NCI-H748 (cell line): ENCODE measurements around the gene MTHFD1L.
A peak's percentile ranks its signal among the peaks of the same experiment; 100 is the strongest.

Experiments used
- DNase-seq: peaks from one replicate; lab custom pipeline; 2025; ENCODE audit not compliant: unreplicated experiment; lab: John Stamatoyannopoulos, UW

Gene MTHFD1L

GRCh38 chr6:150865043-150865405 lies 478 bp upstream of the MTHFD1L start:
- DNase-seq, result no peak

GRCh38 chr6:150866147-150866990 lies 867 bp downstream of the MTHFD1L start:
- peak; percentile 90 for DNase-seq

GRCh38 chr6:150866991-150867501 lies 1.5 kb downstream of the MTHFD1L start:
- peak; percentile 28 for DNase-seq

- no peak for DNase-seq
These were observed 3.3 kb downstream of the MTHFD1L start for GRCh38 chr6:150868759-150869158.

GRCh38 chr6:150874179-150874578 lies 8.7 kb downstream of the MTHFD1L start:
- DNase-seq, result no peak

- no peak for DNase-seq
These were observed 10.3 kb downstream of the MTHFD1L start for GRCh38 chr6:150875841-150876240.

- DNase-seq, result no peak
These were observed 11.1 kb downstream of the MTHFD1L start for GRCh38 chr6:150876598-150876997.

- no peak for DNase-seq
These were observed 12.4 kb downstream of the MTHFD1L start for GRCh38 chr6:150877928-150878327.

GRCh38 chr6:150878347-150879213 lies 13.1 kb downstream of the MTHFD1L start:
- DNase-seq, result no peak

GRCh38 chr6:150880336-150880735 lies 14.8 kb downstream of the MTHFD1L start:
- peak; percentile 91 for DNase-seq

GRCh38 chr6:150881911-150882481 lies 16.5 kb downstream of the MTHFD1L start:
- peak; percentile 81 for DNase-seq

GRCh38 chr6:150883521-150883920 lies 18.0 kb downstream of the MTHFD1L start:
- DNase-seq, result no peak

- no peak for DNase-seq
These were observed 20.7 kb downstream of the MTHFD1L start for GRCh38 chr6:150886155-150886554.

GRCh38 chr6:150887978-150888563 lies 22.6 kb downstream of the MTHFD1L start:
- DNase-seq, result no peak

- DNase-seq, result no peak
These were observed 24.8 kb downstream of the MTHFD1L start for GRCh38 chr6:150890346-150890745.

GRCh38 chr6:150891888-150892485 lies 26.5 kb downstream of the MTHFD1L start:
- DNase-seq, result peak; percentile 78

- no peak for DNase-seq
These were observed 28.8 kb downstream of the MTHFD1L start for GRCh38 chr6:150894191-150894744.

GRCh38 chr6:150894935-150895552 lies 29.5 kb downstream of the MTHFD1L start:
- DNase-seq, result peak; percentile 68

- DNase-seq, result no peak
These were observed 30.6 kb downstream of the MTHFD1L start for GRCh38 chr6:150895928-150896632.
